Spleen (tissue), 7 donors: ENCODE results near the gene COL21A1.

Source experiments
- POLR2A ChIP-seq, 3 donors: fragments of 450-650 bp; IDR thresholded peaks; one replicate each; pipeline ENCODE4 v1.5.1; 2017; ENCODE audit warnings: antibody characterized with exemption in 3 of 3, mild to moderate bottlenecking in 1 of 3
- TF ChIP-seq, protein P1 (sequence below), 11 experiments: fragments of 200-600 bp in 7 of 11; fragments of 450-650 bp in 4 of 11; sonication (generic) in 4 of 11; IDR thresholded peaks in 8 of 11; conservative IDR thresholded peaks in 3 of 11; 1 replicate in 7 of 11; 2 replicates in 4 of 11; pipeline versions ENCODE4 v1.4.0 to v1.8.0; 2016 to 2021; ENCODE audit warnings: antibody characterized with exemption in 11 of 11, inconsistent platforms in 4 of 11, mild to moderate bottlenecking in 1 of 11
- donor health status: DM: no; HTN: no; CAD: no; lungs with moderate emphysema.
- donor health status: DM: no; HTN: no; CAD: no.
- donor health status: DM: no; HTN: no; CAD: no.

DNA sequence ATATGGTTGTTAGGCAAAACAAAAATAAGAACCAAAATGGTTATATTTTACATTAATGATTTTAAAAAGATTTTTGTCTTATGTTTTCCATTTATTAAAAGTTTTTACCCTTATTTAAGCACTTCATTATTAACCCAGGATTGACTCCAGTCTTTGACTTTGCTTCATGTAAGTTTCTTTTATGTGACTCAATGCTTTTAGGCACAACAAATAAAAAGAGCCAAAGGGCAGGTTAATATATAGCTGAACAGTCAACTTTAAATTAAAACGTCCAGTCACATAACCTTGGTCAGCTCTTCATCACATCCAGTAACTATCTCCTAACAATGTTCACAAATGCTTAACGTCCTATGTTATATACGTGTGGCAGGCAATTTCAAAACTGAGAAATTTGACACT lies 32.7 kb downstream of the COL21A1 start:
- no peak for TF ChIP-seq POLR2A (IDR thresholded peaks at IDR 0.05)
- TF ChIP-seq, protein P1, sequence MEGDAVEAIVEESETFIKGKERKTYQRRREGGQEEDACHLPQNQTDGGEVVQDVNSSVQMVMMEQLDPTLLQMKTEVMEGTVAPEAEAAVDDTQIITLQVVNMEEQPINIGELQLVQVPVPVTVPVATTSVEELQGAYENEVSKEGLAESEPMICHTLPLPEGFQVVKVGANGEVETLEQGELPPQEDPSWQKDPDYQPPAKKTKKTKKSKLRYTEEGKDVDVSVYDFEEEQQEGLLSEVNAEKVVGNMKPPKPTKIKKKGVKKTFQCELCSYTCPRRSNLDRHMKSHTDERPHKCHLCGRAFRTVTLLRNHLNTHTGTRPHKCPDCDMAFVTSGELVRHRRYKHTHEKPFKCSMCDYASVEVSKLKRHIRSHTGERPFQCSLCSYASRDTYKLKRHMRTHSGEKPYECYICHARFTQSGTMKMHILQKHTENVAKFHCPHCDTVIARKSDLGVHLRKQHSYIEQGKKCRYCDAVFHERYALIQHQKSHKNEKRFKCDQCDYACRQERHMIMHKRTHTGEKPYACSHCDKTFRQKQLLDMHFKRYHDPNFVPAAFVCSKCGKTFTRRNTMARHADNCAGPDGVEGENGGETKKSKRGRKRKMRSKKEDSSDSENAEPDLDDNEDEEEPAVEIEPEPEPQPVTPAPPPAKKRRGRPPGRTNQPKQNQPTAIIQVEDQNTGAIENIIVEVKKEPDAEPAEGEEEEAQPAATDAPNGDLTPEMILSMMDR (IDR thresholded peaks at IDR 0.05 in 8 of 11, conservative IDR thresholded peaks at IDR 0.05 in 3 of 11), result no peak
